Lower leg skin (tissue), 4 donors: ENCODE data around the gene ZNF468. TPM values are rescaled to one million over a fixed set of nuclear protein-coding genes. Genes with fewer than 3 reads are reported as not detected.
"Not testable (repeated sequence)": the region's sequence is repeated elsewhere in the genome, so short reads cannot be mapped to it uniquely, and the experiment has no call there.

ENCODE experiments used
- DNase-seq, 2 donors: peaks; one replicate each; pipeline ENCODE4 v3.0.0-alpha.2; 2019; ENCODE audit warnings: low spot score in 2 of 2
- H3K4me3 ChIP-seq: fragments of 200-600 bp; sonication (generic); 2 replicates; pipeline ENCODE4 v1.5.1; 2017; ENCODE audit warnings: mild to moderate bottlenecking, low read depth; ENCODE audit not compliant: poor library complexity, severe bottlenecking
- POLR2A ChIP-seq, 2 donors: fragments of 450-650 bp; IDR thresholded peaks; one replicate each; pipeline ENCODE4 v1.6.1; 2016 to 2017; ENCODE audit warnings: antibody characterized with exemption in 2 of 2, mild to moderate bottlenecking in 1 of 2, moderate library complexity in 1 of 2
- WGBS, 2 donors: methylation state at CpG; one replicate each; pipeline ENCODE4 v1.1.5; 2018; 5-methylcytosine and 5-hydroxymethylcytosine counted together
- intact Hi-C: fragments of 100-400 bp; cut with DNase I; formaldehyde crosslinking; loops from one replicate; pipeline ENCODE4 v1.15.0; 2023; ENCODE audit warnings: low total_unique reads
- total RNA-seq, 4 donors: library from RNA; depleted of rRNA; stranded (reverse); fragments of >200 nt; gene quantifications; one replicate each; pipeline ENCODE4 v1.1.0, GENCODE V29; 2016
- TF ChIP-seq, protein P1 (sequence below), 3 donors: fragments of 450-650 bp; IDR thresholded peaks; one replicate each; pipeline ENCODE4 v1.5.1; 2016; ENCODE audit warnings: antibody characterized with exemption in 3 of 3, mild to moderate bottlenecking in 3 of 3, moderate library complexity in 2 of 3

ZNF468 gene
- total RNA-seq, 4 donors from 2014 or later, result 9.9 to 19.8 (median 17.2) TPM

DNA sequence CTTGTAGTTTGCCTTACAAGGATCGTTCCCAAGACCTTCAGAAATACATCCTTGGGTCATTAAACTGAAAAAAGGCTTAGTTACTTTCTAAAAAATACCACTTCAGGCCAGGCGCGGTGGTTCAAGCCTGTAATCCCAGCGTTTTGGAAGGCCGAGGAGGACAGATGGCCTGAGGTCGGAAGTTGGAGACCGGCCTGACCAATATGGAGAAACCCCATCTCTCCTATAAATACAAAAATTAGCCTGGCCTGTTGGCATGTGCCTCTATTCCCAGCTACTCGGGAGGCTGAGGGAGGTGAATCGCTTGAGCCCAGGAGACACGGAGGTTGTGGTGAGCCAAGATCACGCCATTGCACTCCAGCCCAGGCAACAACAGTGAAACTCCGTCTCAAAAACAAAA lies 33.7 kb downstream of the ZNF468 start:
- WGBS, 2 donors, result 94 to 95% methylated on average over 12 of the region's 12 CpGs
- intact Hi-C loops, result no loop called here
- DNase-seq, result no peak
- no peak overlapping the region for H3K4me3 ChIP-seq
- TF ChIP-seq, protein P1, sequence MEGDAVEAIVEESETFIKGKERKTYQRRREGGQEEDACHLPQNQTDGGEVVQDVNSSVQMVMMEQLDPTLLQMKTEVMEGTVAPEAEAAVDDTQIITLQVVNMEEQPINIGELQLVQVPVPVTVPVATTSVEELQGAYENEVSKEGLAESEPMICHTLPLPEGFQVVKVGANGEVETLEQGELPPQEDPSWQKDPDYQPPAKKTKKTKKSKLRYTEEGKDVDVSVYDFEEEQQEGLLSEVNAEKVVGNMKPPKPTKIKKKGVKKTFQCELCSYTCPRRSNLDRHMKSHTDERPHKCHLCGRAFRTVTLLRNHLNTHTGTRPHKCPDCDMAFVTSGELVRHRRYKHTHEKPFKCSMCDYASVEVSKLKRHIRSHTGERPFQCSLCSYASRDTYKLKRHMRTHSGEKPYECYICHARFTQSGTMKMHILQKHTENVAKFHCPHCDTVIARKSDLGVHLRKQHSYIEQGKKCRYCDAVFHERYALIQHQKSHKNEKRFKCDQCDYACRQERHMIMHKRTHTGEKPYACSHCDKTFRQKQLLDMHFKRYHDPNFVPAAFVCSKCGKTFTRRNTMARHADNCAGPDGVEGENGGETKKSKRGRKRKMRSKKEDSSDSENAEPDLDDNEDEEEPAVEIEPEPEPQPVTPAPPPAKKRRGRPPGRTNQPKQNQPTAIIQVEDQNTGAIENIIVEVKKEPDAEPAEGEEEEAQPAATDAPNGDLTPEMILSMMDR (IDR thresholded peaks at IDR 0.05), result no peak
- TF ChIP-seq POLR2A (IDR thresholded peaks at IDR 0.05), result no peak

DNA sequence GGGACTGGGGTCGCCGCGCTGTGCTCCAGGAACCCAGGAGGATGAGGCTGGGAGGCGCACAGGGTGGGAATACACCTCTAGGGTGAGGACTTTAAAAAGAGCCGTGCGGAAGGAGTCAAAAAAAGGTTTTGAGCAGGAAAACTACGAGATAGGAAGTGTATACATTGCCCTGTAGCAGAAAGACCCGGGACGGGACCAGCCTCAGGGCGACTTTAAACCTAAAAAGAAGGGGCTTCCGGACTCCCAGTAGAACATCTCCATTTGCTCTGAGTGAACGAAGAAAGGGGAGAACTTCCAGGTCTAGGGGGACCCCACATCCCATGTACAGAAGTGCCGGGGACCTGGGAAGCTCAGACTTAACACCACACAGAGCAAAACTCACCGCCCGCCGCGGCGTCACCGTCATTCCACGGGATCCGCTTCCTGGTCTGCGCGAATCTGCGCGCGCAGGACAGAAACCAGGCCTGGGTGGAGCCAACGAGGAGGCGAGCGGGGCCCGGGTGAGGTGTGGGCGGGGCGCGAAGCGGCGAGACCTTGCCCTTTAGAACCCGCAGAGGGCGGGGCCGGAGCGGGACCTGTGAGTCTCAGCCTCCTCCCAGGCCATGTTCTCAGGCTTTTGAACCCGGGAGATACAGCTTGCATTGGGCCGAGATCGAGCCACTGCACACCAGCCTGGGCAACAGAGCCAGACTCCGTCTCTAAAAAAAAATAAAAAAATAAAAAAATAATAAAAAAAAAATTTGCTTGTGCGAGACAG lies 36.0 kb downstream of the ZNF468 start, which contains the start of gene ZNF28:
ZNF28 (minus strand) TSS at position 430 of the 757 bp plus-strand sequence. CDS start 3,675 bp downstream, outside the sequence.
- peak; percentile 33 to 93 for DNase-seq
- intact Hi-C loops, result not testable (repeated sequence)
- H3K4me3 ChIP-seq, result peak within 1 kb of the TSS; percentile 66
- 1% methylated on average over 34 of the region's 44 CpGs for WGBS, 2 donors

DNA sequence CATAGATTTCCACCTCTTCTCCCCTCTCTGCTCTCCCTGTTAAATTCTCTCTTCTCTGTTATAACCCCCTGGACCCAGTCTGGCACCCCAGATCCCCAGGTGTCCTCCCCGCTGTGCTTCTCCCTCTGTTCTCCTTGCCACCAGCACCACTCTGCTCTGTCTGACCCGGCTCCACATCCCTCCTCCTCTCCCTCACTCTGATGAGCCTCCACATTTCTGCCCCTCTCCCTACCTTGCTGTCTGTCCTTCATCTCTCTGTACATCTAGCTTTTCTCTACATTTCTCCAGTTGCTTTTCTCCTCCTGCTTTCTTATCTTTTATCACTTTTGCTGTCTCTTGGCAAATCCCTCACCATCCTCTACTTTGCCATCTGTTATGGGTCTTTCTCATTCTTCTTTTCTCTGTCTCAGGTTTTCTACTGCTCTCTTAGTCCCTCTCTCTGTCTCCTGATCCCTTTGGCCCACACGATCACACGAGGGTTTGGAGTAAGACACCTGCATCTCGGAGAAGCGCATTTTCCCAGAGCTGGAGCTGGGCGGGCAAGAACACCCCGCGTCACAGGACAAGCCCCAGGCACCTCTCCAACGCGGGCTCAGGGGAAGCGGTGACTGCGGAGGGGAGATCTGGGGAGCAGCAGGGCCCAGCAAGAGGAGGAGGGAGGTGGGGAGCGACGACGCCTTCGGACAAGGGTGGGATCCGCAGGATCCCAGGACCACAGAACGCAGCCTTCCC lies 36.8 kb downstream of the ZNF468 start:
- peak in 1 of 2 donors; percentile 90 for DNase-seq

DNA sequence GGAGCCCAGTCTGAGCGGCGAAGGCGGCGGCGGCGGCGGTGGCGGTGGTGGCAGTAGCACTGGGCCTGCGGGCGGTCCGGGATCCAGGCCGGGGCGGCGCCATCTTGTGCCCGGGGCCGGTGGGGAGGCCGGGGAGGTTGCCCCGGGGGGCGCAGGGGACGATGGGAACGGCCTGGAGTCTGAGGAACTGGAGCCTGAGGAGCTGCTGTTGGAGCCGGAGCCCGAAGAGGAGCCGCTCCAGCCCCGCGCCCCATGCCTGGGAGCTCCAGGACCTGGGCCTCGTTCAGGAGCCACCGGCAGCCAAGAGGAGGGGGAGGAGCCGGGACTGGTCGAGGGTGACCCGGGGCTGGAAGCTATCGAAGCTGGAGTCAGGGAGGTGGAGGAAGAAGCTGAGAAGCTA lies 47.6 kb downstream of the ZNF468 start:
- WGBS, 2 donors, result 96 to 97% methylated on average over 32 of the region's 32 CpGs
- no peak overlapping the region for H3K4me3 ChIP-seq
- TF ChIP-seq POLR2A (IDR thresholded peaks at IDR 0.05), result no peak
- TF ChIP-seq, protein P1 (IDR thresholded peaks at IDR 0.05), result no peak
- intact Hi-C loops, result no loop called here
- DNase-seq, result no peak

More for the DNA sequence above, 36.8 kb downstream of the ZNF468 start:
- intact Hi-C loops, result not testable (repeated sequence)
- WGBS, 2 donors, result 8 to 10% methylated on average over 18 to 19 of the region's 19 CpGs
- H3K4me3 ChIP-seq, result peak overlapping the region; percentile 66

DNA sequence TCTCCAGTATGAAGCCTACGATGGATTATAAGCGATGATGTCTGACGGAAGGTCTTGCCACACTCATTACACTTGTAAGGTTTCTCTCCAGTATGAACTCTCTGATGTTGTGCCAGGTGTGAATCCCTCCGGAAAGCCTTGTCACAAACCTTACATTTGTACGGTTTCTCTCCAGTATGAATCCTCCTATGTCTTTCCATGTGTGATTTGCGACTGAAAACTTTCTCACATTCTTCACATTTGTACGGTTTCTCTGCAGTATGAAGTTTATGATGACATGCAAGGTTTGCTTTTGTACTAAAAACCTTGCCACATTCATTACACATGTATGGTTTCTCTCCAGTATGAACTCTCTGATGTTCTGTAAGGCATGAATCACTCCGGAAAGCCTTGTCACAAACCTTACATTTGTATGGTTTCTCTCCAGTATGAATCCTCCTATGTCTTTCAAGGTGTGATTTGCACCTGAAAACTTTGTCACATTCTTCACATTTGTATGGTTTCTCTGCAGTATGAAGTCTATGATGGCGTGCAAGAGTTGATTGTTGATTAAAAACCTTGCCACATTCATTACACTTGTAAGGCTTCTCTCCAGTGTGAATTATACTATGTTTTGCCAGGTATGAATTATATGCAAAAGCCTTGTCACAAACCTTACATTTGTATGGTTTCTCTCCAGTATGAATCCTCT lies 57.3 kb downstream of the ZNF468 start:
- H3K4me3 ChIP-seq, DNase-seq, intact Hi-C loops: not testable (repeated sequence)
- 95 to 98% methylated on average over 9 of the region's 9 CpGs for WGBS, 2 donors

DNA sequence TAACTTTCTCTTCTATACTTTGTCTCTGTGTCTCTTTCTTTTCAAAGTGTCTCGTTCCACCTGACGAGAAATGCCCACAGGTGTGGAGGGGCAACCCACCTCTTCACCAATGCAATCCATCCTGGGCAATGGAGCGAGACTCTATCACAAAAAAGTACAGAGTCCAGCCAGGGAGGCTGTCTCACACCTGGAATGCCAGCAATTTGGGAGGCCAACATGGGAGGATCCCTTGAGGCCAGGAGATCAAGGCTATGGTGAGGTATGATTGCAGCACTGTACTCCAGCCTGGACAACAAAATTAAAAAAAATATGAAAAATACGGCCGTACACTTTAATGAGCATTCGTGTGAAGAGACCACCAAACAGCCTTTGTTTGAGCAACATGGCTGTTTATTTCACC lies 68.0 kb downstream of the ZNF468 start:
- H3K4me3 ChIP-seq, result no peak overlapping the region
- WGBS, 2 donors, result 93 to 95% methylated on average over 6 of the region's 6 CpGs
- intact Hi-C loops, result no loop called here
- TF ChIP-seq, protein P1 (IDR thresholded peaks at IDR 0.05), result no peak
- TF ChIP-seq POLR2A (IDR thresholded peaks at IDR 0.05), result no peak
- DNase-seq, result no peak

Other genes starting within 250 kb of the ZNF468 start
- gene ZNF83, start 219.3 kb downstream of the ZNF468 start, total RNA-seq, result 10 to 100 TPM; 20.7 to 51.0 (median 35.3) TPM
- gene ZNF611, start 122.6 kb downstream of the ZNF468 start, total RNA-seq, result 10 to 100 TPM in 2 of 4 donors, 1 to 10 TPM in 2; 7.8 to 13.5 (median 10.2) TPM
- 10 to 100 TPM in 1 of 4 donors, 1 to 10 TPM in 3; 5.5 to 12.6 (median 7.9) TPM for gene ZNF600, start 70.8 kb downstream of the ZNF468 start, total RNA-seq
- 10 to 100 TPM in 2 of 4 donors, 1 to 10 TPM in 2; 8.8 to 10.4 (median 10.2) TPM for gene ZNF28, start 36.0 kb downstream of the ZNF468 start, total RNA-seq
- gene ZNF320, start 40.0 kb upstream of the ZNF468 start, total RNA-seq, result 10 to 100 TPM in 3 of 4 donors, 1 to 10 TPM in 1; 1.2 to 15.3 (median 12.4) TPM
- 1 to 10 TPM; 1.6 to 3.7 (median 3.2) TPM for gene ZNF888, start 65.8 kb upstream of the ZNF468 start, total RNA-seq
- gene ZNF816, start 105.3 kb upstream of the ZNF468 start, total RNA-seq, result 10 to 100 TPM in 1 of 4 donors, 1 to 10 TPM in 3; 3.2 to 17.8 (median 5.5) TPM
- gene ERVV-1, start 156.3 kb upstream of the ZNF468 start, total RNA-seq, result not detected
- gene ERVV-2, start 187.1 kb upstream of the ZNF468 start, total RNA-seq, result not detected
- 10 to 100 TPM; 22.6 to 38.0 (median 27.4) TPM for gene ZNF160, start 245.8 kb upstream of the ZNF468 start, total RNA-seq